GM23338 (cell line): ENCODE measurements around the gene HTR7. TPM values are rescaled to one million over a fixed set of nuclear protein-coding genes. Genes with fewer than 3 reads are reported as not detected.

Experiments
- CTCF ChIP-seq, 2 experiments: fragments of 200-600 bp in 1 of 2; sonication (generic) in 1 of 2; conservative IDR thresholded peaks; 2 replicates each; pipeline versions ENCODE4 v1.5.1 to v1.6.1; 2016 to 2017; ENCODE audit warnings: antibody characterized with exemption in 2 of 2, low read depth in 2 of 2, mild to moderate bottlenecking in 2 of 2, moderate library complexity in 1 of 2
- EZH2 ChIP-seq: fragments of 200-600 bp; sonication (generic); IDR thresholded peaks from one replicate; pipeline ENCODE4 v1.8.0; 2017; ENCODE audit warnings: antibody characterized with exemption, mild to moderate bottlenecking, low read depth; ENCODE audit not compliant: unreplicated experiment
- EZH2phosphoT487 ChIP-seq: fragments of 200-600 bp; sonication (generic); IDR thresholded peaks from one replicate; pipeline ENCODE4 v1.8.1; 2018; ENCODE audit warnings: antibody characterized with exemption; ENCODE audit not compliant: unreplicated experiment
- JUNB ChIP-seq: IDR thresholded peaks from one replicate; pipeline ENCODE4 v1.6.1; 2016; ENCODE audit warnings: antibody characterized with exemption; ENCODE audit not compliant: unreplicated experiment
- REST ChIP-seq: IDR thresholded peaks from one replicate; pipeline ENCODE4 v1.6.1; 2018; ENCODE audit warnings: antibody characterized with exemption; ENCODE audit not compliant: unreplicated experiment
- STAT1 ChIP-seq: IDR thresholded peaks from one replicate; pipeline ENCODE4 v1.6.1; 2016; ENCODE audit warnings: antibody characterized with exemption; ENCODE audit not compliant: unreplicated experiment
- ZNF114 ChIP-seq: fragments of 250-450 bp; sonication (Bioruptor Pico); IDR thresholded peaks from 2 replicates; pipeline ENCODE4 v1.5.0; 2020; ENCODE audit warnings: mild to moderate bottlenecking, moderate library complexity
- ZNF462 ChIP-seq: fragments of 250-450 bp; sonication (Bioruptor Pico); IDR thresholded peaks from 2 replicates; pipeline ENCODE4 v1.5.0; 2020; ENCODE audit warnings: mild to moderate bottlenecking, moderate library complexity
- polyA plus RNA-seq: library from polyadenylated mRNA; unstranded; fragments of >200 nt; fragmentation: Nextera tagmentation; extraction: Ambion mirVana; gene quantifications from 2 replicates; pipeline ENCODE4 v1.2.1, GENCODE V29; 2016
- total RNA-seq: library from RNA; depleted of rRNA; stranded (reverse); fragments of >200 nt; shearing (Covaris generic); gene quantifications from 2 replicates; pipeline ENCODE4 v1.2.3, GENCODE V29; 2014

The HTR7 gene
- total and polyA plus RNA-seq, 2 experiments from 2014 or later: 7.0 to 42.2 TPM

GRCh38 chr10:90798482-90798881 lies 59.4 kb downstream of the HTR7 start (continued):
- TF ChIP-seq ZNF462 (no peak), REST (no peak), ZNF114 (no peak), JUNB (no peak), STAT1 (no peak), EZH2 (no peak), EZH2phosphoT487 (no peak), CTCF (conservative IDR thresholded peaks at IDR 0.05; ENCODE audit: low read depth in 2 of 2) (no peak)
